Spinal cord (tissue), 10 donors: Measurements from ENCODE around the gene NOXO1. TPM values are rescaled to one million over a fixed set of nuclear protein-coding genes. Genes with fewer than 3 reads are reported as not detected.

ENCODE experiments used
- DNase-seq, 6 donors: peaks; one replicate each; pipeline versions ENCODE4 v3.0.0 to v3.0.0-alpha.2; 2013 to 2015; ENCODE audit warnings: low spot score in 6 of 6, low read depth in 4 of 6
- H3K27ac ChIP-seq: one replicate; pipeline ENCODE4 v1.5.1; 2013; ENCODE audit warnings: low read depth, low read length, control low read depth
- H3K27me3 ChIP-seq: one replicate; pipeline ENCODE4 v1.6.1; 2013; ENCODE audit warnings: low read length; ENCODE audit not compliant: control insufficient read depth, insufficient read depth
- H3K36me3 ChIP-seq: one replicate; pipeline ENCODE4 v1.6.1; 2013; ENCODE audit warnings: low read length; ENCODE audit not compliant: control insufficient read depth, insufficient read depth
- H3K4me1 ChIP-seq: one replicate; pipeline ENCODE4 v1.6.1; 2013; ENCODE audit warnings: low read length; ENCODE audit not compliant: control insufficient read depth, insufficient read depth
- H3K4me3 ChIP-seq: one replicate; pipeline ENCODE4 v1.5.1; 2013; ENCODE audit warnings: low read depth, low read length, control low read depth
- H3K9me3 ChIP-seq: one replicate; pipeline ENCODE4 v1.6.1; 2013; ENCODE audit warnings: low read length; ENCODE audit not compliant: control insufficient read depth, insufficient read depth
- WGBS: methylation state at CpG from one replicate; pipeline ENCODE4 v1.1.5; 2013; ENCODE audit warnings: missing lambda C conversion rate; ENCODE audit not compliant: insufficient coverage; 5-methylcytosine and 5-hydroxymethylcytosine counted together
- polyA plus RNA-seq, 2 donors: library from polyadenylated mRNA; unstranded; fragments of 120-200 nt; gene quantifications; one replicate each; pipeline ENCODE4 v1.2.1, GENCODE V29; 2013; ENCODE audit not compliant: insufficient read length in 2 of 2
- small RNA-seq: library from RNA; depleted of rRNA; stranded (forward); fragments of <200 nt; gene quantifications from one replicate; pipeline ENCODE3, GENCODE V24; 2014; ENCODE audit warnings: low replicate concordance
- total RNA-seq, 2 donors: library from RNA; depleted of rRNA in 1 of 2; stranded (reverse); fragments of 120-200 nt in 1 of 2; fragments of >200 nt in 1 of 2; gene quantifications; one replicate each; pipeline versions ENCODE4 v1.2.3 to v1.2.4, GENCODE V29; 2013 to 2014
- donor health status: healthy.

Gene NOXO1
- total and polyA plus RNA-seq, 4 donors, result 0.40 to 1.7 (median 1.2) TPM

DNA sequence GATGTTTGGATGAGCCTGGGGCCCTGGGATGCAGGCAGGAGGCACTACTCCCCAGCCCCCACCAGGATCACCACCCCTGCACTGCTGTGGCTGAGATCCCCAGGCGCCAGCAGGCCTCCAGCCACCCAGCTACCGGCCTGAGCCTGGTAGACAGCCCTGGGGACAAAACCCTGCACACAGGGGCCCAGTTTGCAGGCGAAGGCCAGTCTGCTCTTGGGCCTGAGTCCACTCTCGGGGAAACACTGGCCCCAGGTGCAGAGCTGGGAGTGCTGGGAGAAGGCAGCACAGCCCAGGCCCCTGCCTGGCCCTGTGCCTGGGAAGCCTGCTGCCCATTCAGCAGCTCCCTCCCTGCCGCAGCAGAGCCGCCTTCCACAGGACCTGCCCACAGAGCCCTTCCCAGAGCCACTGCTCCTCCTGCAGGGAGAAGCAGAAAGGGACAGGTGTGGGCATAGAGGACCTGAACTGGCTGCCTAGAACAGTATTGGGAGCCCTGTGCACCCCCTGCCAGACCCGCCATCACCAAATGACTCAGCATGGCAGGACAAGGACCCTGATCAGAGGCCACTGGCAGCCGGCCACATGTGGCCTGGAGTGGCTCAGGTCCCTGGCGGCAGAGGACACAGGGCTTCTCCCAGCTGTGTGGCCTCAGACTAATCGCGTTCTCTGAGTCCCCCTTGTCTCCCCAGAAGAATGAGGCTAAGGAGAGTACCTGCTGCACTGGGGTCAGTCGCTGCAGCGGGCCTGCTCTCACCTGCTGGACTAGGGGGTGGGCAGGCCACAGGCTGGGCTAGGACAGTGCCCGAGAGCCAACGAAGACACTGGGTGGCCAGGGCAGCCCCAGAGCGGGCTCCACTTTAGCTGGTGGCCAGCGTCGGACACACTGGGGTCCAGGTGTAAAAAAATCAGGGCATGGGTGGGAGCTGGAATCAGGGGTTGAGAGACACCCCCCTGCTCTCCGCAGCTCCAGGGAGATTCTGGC, 48.9 kb downstream of the NOXO1 start:
- peak in 1 of 6 donors; percentile 1 for DNase-seq
- H3K9me3 ChIP-seq, result no peaks in the 10 kb centered on the region
- 72% methylated on average over 19 of the region's 19 CpGs for WGBS

DNA sequence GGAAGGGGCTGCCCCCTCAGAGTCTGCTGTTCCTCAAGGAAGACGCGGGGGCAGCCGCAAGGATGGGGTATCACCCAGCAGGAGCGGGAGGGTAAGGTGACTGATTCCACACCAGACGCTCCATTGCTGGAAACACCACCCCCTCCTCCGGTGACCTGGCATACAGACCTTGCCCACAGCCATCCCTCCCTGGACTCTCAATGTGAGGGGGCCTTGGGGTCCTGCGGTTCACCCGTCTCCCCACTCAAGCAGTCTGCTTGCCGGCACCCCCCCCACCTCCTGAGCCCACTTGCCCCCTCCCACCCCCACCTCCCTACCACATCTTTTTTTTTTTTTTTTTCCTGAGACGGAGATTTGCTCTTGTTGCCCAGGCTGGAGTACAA, 50.9 kb downstream of the NOXO1 start:
- Histone ChIP-seq H3K4me3 (no peak overlapping the region), H3K36me3 (no peaks in the 10 kb centered on the region), H3K4me1 (peaks cover 12% of the 10 kb centered on the region), H3K9me3 (no peaks in the 10 kb centered on the region), H3K27me3 (no peaks in the 10 kb centered on the region), H3K27ac (no peak overlapping the region)
- no peak for DNase-seq
- WGBS, result 80% methylated on average over 5 of the region's 10 CpGs

More for the DNA sequence above, 48.9 kb downstream of the NOXO1 start:
- no peak overlapping the region for H3K27ac ChIP-seq
- peaks cover 7% of the 10 kb centered on the region for H3K36me3 ChIP-seq
- H3K4me3 ChIP-seq, result no peak overlapping the region
- no peaks in the 10 kb centered on the region for H3K27me3 ChIP-seq
- peaks cover 12% of the 10 kb centered on the region for H3K4me1 ChIP-seq

- Histone ChIP-seq H3K27ac (no peak overlapping the region), H3K27me3 (no peaks in the 10 kb centered on the region), H3K4me3 (peak overlapping the region; percentile 33), H3K4me1 (peaks cover 12% of the 10 kb centered on the region), H3K9me3 (no peaks in the 10 kb centered on the region), H3K36me3 (no peaks in the 10 kb centered on the region)
- WGBS, result 14% methylated on average over 56 of the region's 70 CpGs
- peak; percentile 29 to 94 (median 74) for DNase-seq
Observed at GRCh38 chr16:1929578-1930337, 51.5 kb downstream of the NOXO1 start.

- H3K27ac ChIP-seq, result no peak overlapping the region
- H3K4me3 ChIP-seq, result peak overlapping the region; percentile 33
- no peaks in the 10 kb centered on the region for H3K9me3 ChIP-seq
- H3K27me3 ChIP-seq, result peaks cover 6% of the 10 kb centered on the region
- H3K4me1 ChIP-seq, result peaks cover 12% of the 10 kb centered on the region
- WGBS, result 13% methylated on average over 6 of the region's 11 CpGs
- peak in 2 of 6 donors; percentile 32 to 50 for DNase-seq
- H3K36me3 ChIP-seq, result no peaks in the 10 kb centered on the region
Observed at GRCh38 chr16:1929105-1929504, 52.2 kb downstream of the NOXO1 start.

Small RNAs within 50 kb of the gene (small RNA-seq; reads per million reads assigned to genes)
- gene AC005363.2 (not detected), gene RN7SL219P (not detected), gene SNORA10 (not detected), gene SNORA64 (not detected)

Other genes starting within 250 kb of the NOXO1 start
Only the 30 nearest of the 31 such genes appear.
- 10 to 100 TPM; 21.6 to 76.7 TPM for gene NME3, start 209.9 kb downstream of the NOXO1 start, total RNA-seq
- 10 to 100 TPM; 83.2 to 86.2 TPM for gene NME3, start 209.9 kb downstream of the NOXO1 start, polyA plus RNA-seq
- 10 to 100 TPM in 1 of 2 donors, 1 to 10 TPM in 1; 6.5 to 15.0 TPM for gene EME2, start 208.7 kb downstream of the NOXO1 start, total RNA-seq
- gene EME2, start 208.7 kb downstream of the NOXO1 start, polyA plus RNA-seq, result 10 to 100 TPM; 17.8 to 20.7 TPM
- gene MRPS34, start 208.3 kb downstream of the NOXO1 start, total RNA-seq, result 10 to 100 TPM; 22.9 to 76.7 TPM
- 10 to 100 TPM; 80.8 to 86.5 TPM for gene MRPS34, start 208.3 kb downstream of the NOXO1 start, polyA plus RNA-seq
- gene SPSB3, start 198.9 kb downstream of the NOXO1 start, total RNA-seq, result 10 to 100 TPM; 25.8 to 55.5 TPM
- gene SPSB3, start 198.9 kb downstream of the NOXO1 start, polyA plus RNA-seq, result 10 to 100 TPM; 49.3 to 55.6 TPM
- 10 to 100 TPM; 24.7 to 64.4 TPM for gene NUBP2, start 198.5 kb downstream of the NOXO1 start, total RNA-seq
- 10 to 100 TPM; 71.1 to 80.4 TPM for gene NUBP2, start 198.5 kb downstream of the NOXO1 start, polyA plus RNA-seq
- gene IGFALS, start 187.8 kb downstream of the NOXO1 start, total RNA-seq, result under 1 TPM in 1 of 2 donors, not detected in 1; 0.39 TPM
- 1 to 10 TPM in 1 of 2 donors, under 1 TPM in 1; 0.33 to 1.3 TPM for gene IGFALS, start 187.8 kb downstream of the NOXO1 start, polyA plus RNA-seq
- gene HAGH, start 154.6 kb downstream of the NOXO1 start, total RNA-seq, result 10 to 100 TPM; 68.6 to 84.1 TPM
- 10 to 100 TPM; 97.6 to 99.3 TPM for gene HAGH, start 154.6 kb downstream of the NOXO1 start, polyA plus RNA-seq
- gene FAHD1, start 154.3 kb downstream of the NOXO1 start, total RNA-seq, result 10 to 100 TPM; 35.6 to 38.5 TPM
- 10 to 100 TPM; 29.8 to 39.0 TPM for gene FAHD1, start 154.3 kb downstream of the NOXO1 start, polyA plus RNA-seq
- 1 to 10 TPM in 1 of 2 donors, under 1 TPM in 1; 0.83 to 2.6 TPM for gene MEIOB, start 109.3 kb downstream of the NOXO1 start, total RNA-seq
- gene MEIOB, start 109.3 kb downstream of the NOXO1 start, polyA plus RNA-seq, result 1 to 10 TPM; 1.4 to 1.7 TPM
- not detected for gene HS3ST6, start 63.1 kb downstream of the NOXO1 start, total RNA-seq
- gene HS3ST6, start 63.1 kb downstream of the NOXO1 start, polyA plus RNA-seq, result not detected
- gene MSRB1, start 38.3 kb downstream of the NOXO1 start, total RNA-seq, result 10 to 100 TPM; 10.0 to 10.3 TPM
- gene MSRB1, start 38.3 kb downstream of the NOXO1 start, polyA plus RNA-seq, result 10 to 100 TPM; 24.5 to 25.8 TPM
- under 1 TPM in 1 of 2 donors, not detected in 1; 0.06 TPM for gene RPL3L, start 26.8 kb downstream of the NOXO1 start, total RNA-seq
- gene RPL3L, start 26.8 kb downstream of the NOXO1 start, polyA plus RNA-seq, result under 1 TPM in 1 of 2 donors, not detected in 1; 0.32 TPM
- 100 to 1,000 TPM in 1 of 2 donors, 10 to 100 TPM in 1; 78.7 to 146 TPM for gene NDUFB10, start 21.9 kb downstream of the NOXO1 start, total RNA-seq
- gene NDUFB10, start 21.9 kb downstream of the NOXO1 start, polyA plus RNA-seq, result 100 to 1,000 TPM; 170 to 178 TPM
- 1,000 to 10,000 TPM in 1 of 2 donors, 100 to 1,000 TPM in 1; 682 to 1,440 TPM for gene RPS2, start 16.6 kb downstream of the NOXO1 start, total RNA-seq
- 1,000 to 10,000 TPM; 1,742 to 1,957 TPM for gene RPS2, start 16.6 kb downstream of the NOXO1 start, polyA plus RNA-seq
- not detected for gene RNF151, start 14.6 kb downstream of the NOXO1 start, total RNA-seq
- not detected for gene RNF151, start 14.6 kb downstream of the NOXO1 start, polyA plus RNA-seq
- 10 to 100 TPM; 12.9 to 31.4 TPM for gene TBL3, start 9.4 kb downstream of the NOXO1 start, total RNA-seq
- gene TBL3, start 9.4 kb downstream of the NOXO1 start, polyA plus RNA-seq, result 10 to 100 TPM; 32.1 to 39.0 TPM
- gene GFER, start 2.7 kb upstream of the NOXO1 start, total RNA-seq, result 10 to 100 TPM in 1 of 2 donors, 1 to 10 TPM in 1; 7.2 to 24.3 TPM
- gene GFER, start 2.7 kb upstream of the NOXO1 start, polyA plus RNA-seq, result 10 to 100 TPM; 34.0 to 36.1 TPM
- 10 to 100 TPM; 20.1 to 71.0 TPM for gene SYNGR3, start 8.5 kb upstream of the NOXO1 start, total RNA-seq
- 100 to 1,000 TPM; 109 to 111 TPM for gene SYNGR3, start 8.5 kb upstream of the NOXO1 start, polyA plus RNA-seq
- gene ZNF598, start 28.4 kb upstream of the NOXO1 start, total RNA-seq, result 1 to 10 TPM; 5.4 to 8.2 TPM
- 10 to 100 TPM; 28.8 to 31.7 TPM for gene ZNF598, start 28.4 kb upstream of the NOXO1 start, polyA plus RNA-seq
- gene NPW, start 38.3 kb upstream of the NOXO1 start, total RNA-seq, result 1 to 10 TPM in 1 of 2 donors, under 1 TPM in 1; 0.20 to 2.3 TPM
- 1 to 10 TPM in 1 of 2 donors, under 1 TPM in 1; 0.49 to 4.9 TPM for gene NPW, start 38.3 kb upstream of the NOXO1 start, polyA plus RNA-seq
- gene NHERF2, start 45.4 kb upstream of the NOXO1 start, total RNA-seq, result 10 to 100 TPM; 25.6 to 52.0 TPM
- gene NHERF2, start 45.4 kb upstream of the NOXO1 start, polyA plus RNA-seq, result 10 to 100 TPM; 83.5 to 95.7 TPM
- 10 to 100 TPM; 19.7 to 42.1 TPM for gene NTHL1, start 66.4 kb upstream of the NOXO1 start, total RNA-seq
- 10 to 100 TPM; 34.3 to 40.1 TPM for gene NTHL1, start 66.4 kb upstream of the NOXO1 start, polyA plus RNA-seq
- 10 to 100 TPM; 39.6 to 65.8 TPM for gene TSC2, start 66.5 kb upstream of the NOXO1 start, total RNA-seq
- 100 to 1,000 TPM; 168 to 231 TPM for gene TSC2, start 66.5 kb upstream of the NOXO1 start, polyA plus RNA-seq
- gene PKD1, start 154.4 kb upstream of the NOXO1 start, total RNA-seq, result 10 to 100 TPM; 68.1 to 86.2 TPM
- 100 to 1,000 TPM; 201 to 289 TPM for gene PKD1, start 154.4 kb upstream of the NOXO1 start, polyA plus RNA-seq
- gene RAB26, start 167.2 kb upstream of the NOXO1 start, total RNA-seq, result 1 to 10 TPM; 6.6 to 8.2 TPM
- 10 to 100 TPM; 26.8 to 29.8 TPM for gene RAB26, start 167.2 kb upstream of the NOXO1 start, polyA plus RNA-seq
- gene TRAF7, start 174.3 kb upstream of the NOXO1 start, total RNA-seq, result 10 to 100 TPM; 20.4 to 43.1 TPM
- gene TRAF7, start 174.3 kb upstream of the NOXO1 start, polyA plus RNA-seq, result 10 to 100 TPM; 59.7 to 62.6 TPM
- gene CASKIN1, start 215.1 kb upstream of the NOXO1 start, total RNA-seq, result 10 to 100 TPM; 10.4 to 29.4 TPM
- 10 to 100 TPM; 83.0 to 86.2 TPM for gene CASKIN1, start 215.1 kb upstream of the NOXO1 start, polyA plus RNA-seq
- gene MLST8, start 224.0 kb upstream of the NOXO1 start, total RNA-seq, result 10 to 100 TPM; 10.6 to 29.2 TPM
- 10 to 100 TPM; 76.6 to 80.9 TPM for gene MLST8, start 224.0 kb upstream of the NOXO1 start, polyA plus RNA-seq
- gene BRICD5, start 229.4 kb upstream of the NOXO1 start, total RNA-seq, result 10 to 100 TPM in 1 of 2 donors, 1 to 10 TPM in 1; 5.2 to 13.3 TPM
- 10 to 100 TPM; 21.7 to 30.5 TPM for gene BRICD5, start 229.4 kb upstream of the NOXO1 start, polyA plus RNA-seq
- 10 to 100 TPM; 15.9 to 16.9 TPM for gene PGP, start 233.4 kb upstream of the NOXO1 start, total RNA-seq
- gene PGP, start 233.4 kb upstream of the NOXO1 start, polyA plus RNA-seq, result 10 to 100 TPM; 26.7 to 35.7 TPM